Keratinocyte (primary cell): ENCODE measurements around the gene ADISSP. TPM values are rescaled to one million over a fixed set of nuclear protein-coding genes. Genes with fewer than 3 reads are reported as not detected.

ENCODE experiments used
- DNase-seq: peaks from one replicate; pipeline ENCODE4 v3.0.0-alpha.2; 2011; ENCODE audit warnings: low read depth, missing footprints, low spot score
- FAIRE-seq: peaks from 2 replicates; lab custom pipeline; 2011; peaks lifted over from hg19 to GRCh38; lab: Jason Lieb, UNC
- H2AFZ ChIP-seq: 2 replicates; pipeline ENCODE4 v1.6.0; 2012; ENCODE audit warnings: low read length, control low read depth, inconsistent platforms; ENCODE audit not compliant: control insufficient read depth
- H3K27ac ChIP-seq: 2 replicates; pipeline ENCODE4 v1.5.1; 2011; ENCODE audit warnings: low read length; ENCODE audit not compliant: control insufficient read depth, insufficient read depth
- H3K27me3 ChIP-seq: 3 replicates; pipeline ENCODE4 v1.6.0; 2011; ENCODE audit warnings: low read length; ENCODE audit not compliant: control insufficient read depth, insufficient read depth; ENCODE audit errors: extremely low read depth
- H3K36me3 ChIP-seq, 2 experiments: 2 replicates in 1 of 2; 3 replicates in 1 of 2; pipeline ENCODE4 v1.5.1; 2011; ENCODE audit warnings: low read length in 2 of 2, mild to moderate bottlenecking in 1 of 2; ENCODE audit not compliant: control insufficient read depth in 2 of 2, insufficient read depth in 2 of 2; ENCODE audit errors: extremely low read depth in 1 of 2
- H3K4me1 ChIP-seq: 3 replicates; pipeline ENCODE4 v1.5.1; 2011; ENCODE audit warnings: low read length; ENCODE audit not compliant: control insufficient read depth, insufficient read depth; ENCODE audit errors: extremely low read depth
- H3K4me2 ChIP-seq: 3 replicates; pipeline ENCODE4 v1.6.0; 2011; ENCODE audit warnings: low read depth, low read length; ENCODE audit not compliant: control insufficient read depth, insufficient read depth; ENCODE audit errors: extremely low read depth
- H3K4me3 ChIP-seq, 3 experiments: fragments of 200-600 bp in 1 of 3; sonication (generic) in 1 of 3; 2 replicates in 2 of 3; 3 replicates in 1 of 3; pipeline ENCODE4 v1.5.1; 2011 to 2016; ENCODE audit warnings: low read length in 3 of 3, mild to moderate bottlenecking in 3 of 3, control low read depth in 2 of 3, inconsistent platforms in 1 of 3, low read depth in 1 of 3, mixed read lengths in 1 of 3, mixed run types in 1 of 3, moderate library complexity in 1 of 3; ENCODE audit not compliant: control insufficient read depth in 2 of 3, insufficient read depth in 2 of 3; ENCODE audit errors: extremely low read depth in 1 of 3
- H3K79me2 ChIP-seq: 2 replicates; pipeline ENCODE4 v1.6.0; 2012; ENCODE audit warnings: low read length; ENCODE audit not compliant: control insufficient read depth, insufficient read depth
- H3K9ac ChIP-seq: 3 replicates; pipeline ENCODE4 v1.6.0; 2011; ENCODE audit warnings: low read length; ENCODE audit not compliant: control insufficient read depth, insufficient read depth; ENCODE audit errors: extremely low read depth
- H3K9me1 ChIP-seq: 3 replicates; pipeline ENCODE4 v1.6.0; 2011; ENCODE audit warnings: low read length; ENCODE audit not compliant: control insufficient read depth, insufficient read depth; ENCODE audit errors: extremely low read depth
- H3K9me3 ChIP-seq: 2 replicates; pipeline ENCODE4 v1.5.1; 2012; ENCODE audit warnings: low read depth, low read length; ENCODE audit not compliant: control insufficient read depth
- H4K20me1 ChIP-seq: 3 replicates; pipeline ENCODE4 v1.6.0; 2011; ENCODE audit warnings: low read length; ENCODE audit not compliant: control insufficient read depth, insufficient read depth; ENCODE audit errors: extremely low read depth
- EZH2 ChIP-seq: IDR thresholded peaks from one replicate; pipeline ENCODE4 v1.6.1; 2012; ENCODE audit warnings: inconsistent platforms, mild to moderate bottlenecking, low read length, moderate library complexity
- dilution Hi-C: fragments of 300-500 bp; cut with MboI; formaldehyde crosslinking; loops from one replicate; pipeline ENCODE4 v1.7.0; 2020; ENCODE audit warnings: low sequenced_read_pairs; ENCODE audit not compliant: extremely low pct_ligation_motif_present
- polyA plus RNA-seq, 5 experiments: library from polyadenylated mRNA; depleted of rRNA in 3 of 5; stranded (reverse) in 3 of 5; stranded (forward) in 1 of 5; unstranded in 1 of 5; fragments of >200 nt; gene quantifications; 1 replicate in 1 of 5; 2 replicates in 3 of 5; 3 replicates in 1 of 5; pipeline versions ENCODE4 v1.2.1 to v1.2.3, GENCODE V29; 2011 to 2012; ENCODE audit warnings: missing spikeins in 2 of 5, low read depth in 1 of 5, low replicate concordance in 1 of 5
- TF ChIP-seq, protein P1 (sequence below), 3 experiments: IDR thresholded peaks in 1 of 3; conservative IDR thresholded peaks in 1 of 3; optimal IDR thresholded peaks in 1 of 3; 2 replicates in 2 of 3; 3 replicates in 1 of 3; pipeline versions ENCODE3 to v1.5.1; 2011; ENCODE audit warnings: low read length in 3 of 3, mild to moderate bottlenecking in 3 of 3, moderate library complexity in 2 of 3, control low read depth in 1 of 3, inconsistent platforms in 1 of 3; ENCODE audit not compliant: insufficient read depth in 2 of 3; ENCODE audit errors: extremely low read depth in 1 of 3

Gene ADISSP
- polyA plus RNA-seq, 1 donor (not counting 4 experiments of a cell fraction or from before 2014, with no cell fraction given) = 28.2 TPM

GRCh38 chr20:3749689-3750531 lies 17.6 kb downstream of the ADISSP start:
- H3K4me1 ChIP-seq = peaks cover 16% of the 10 kb centered on the region
- H3K4me2 ChIP-seq = peak overlapping the region; percentile 66
- FAIRE-seq (no peak), DNase-seq (no peak)
- dilution Hi-C loops = no loop called here
- H3K9ac ChIP-seq = no peak overlapping the region
- H3K27me3 ChIP-seq = peaks cover 45% of the 10 kb centered on the region
- H3K9me3 ChIP-seq = no peaks in the 10 kb centered on the region
- peaks cover 7% of the 10 kb centered on the region for H4K20me1 ChIP-seq
- peak overlapping the region in 2 of 3 experiments; percentile 38 to 57 for H3K4me3 ChIP-seq
- peak overlapping the region; percentile 6 for H2AFZ ChIP-seq
- H3K79me2 ChIP-seq = no peaks in the 10 kb centered on the region
- TF ChIP-seq, protein P1, sequence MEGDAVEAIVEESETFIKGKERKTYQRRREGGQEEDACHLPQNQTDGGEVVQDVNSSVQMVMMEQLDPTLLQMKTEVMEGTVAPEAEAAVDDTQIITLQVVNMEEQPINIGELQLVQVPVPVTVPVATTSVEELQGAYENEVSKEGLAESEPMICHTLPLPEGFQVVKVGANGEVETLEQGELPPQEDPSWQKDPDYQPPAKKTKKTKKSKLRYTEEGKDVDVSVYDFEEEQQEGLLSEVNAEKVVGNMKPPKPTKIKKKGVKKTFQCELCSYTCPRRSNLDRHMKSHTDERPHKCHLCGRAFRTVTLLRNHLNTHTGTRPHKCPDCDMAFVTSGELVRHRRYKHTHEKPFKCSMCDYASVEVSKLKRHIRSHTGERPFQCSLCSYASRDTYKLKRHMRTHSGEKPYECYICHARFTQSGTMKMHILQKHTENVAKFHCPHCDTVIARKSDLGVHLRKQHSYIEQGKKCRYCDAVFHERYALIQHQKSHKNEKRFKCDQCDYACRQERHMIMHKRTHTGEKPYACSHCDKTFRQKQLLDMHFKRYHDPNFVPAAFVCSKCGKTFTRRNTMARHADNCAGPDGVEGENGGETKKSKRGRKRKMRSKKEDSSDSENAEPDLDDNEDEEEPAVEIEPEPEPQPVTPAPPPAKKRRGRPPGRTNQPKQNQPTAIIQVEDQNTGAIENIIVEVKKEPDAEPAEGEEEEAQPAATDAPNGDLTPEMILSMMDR (optimal IDR thresholded peaks at IDR 0.05 in 1 of 3, IDR thresholded peaks at IDR 0.05 in 1 of 3, conservative IDR thresholded peaks at IDR 0.05 in 1 of 3; ENCODE audit: extremely low read depth in 1 of 3, insufficient read depth in 2 of 3, low read length in 3 of 3) = peak; percentile 68 to 83 (median 69)
- TF ChIP-seq EZH2 = no peak
- no peaks in the 10 kb centered on the region for H3K9me1 ChIP-seq
- no peaks in the 10 kb centered on the region for H3K36me3 ChIP-seq
- H3K27ac ChIP-seq = no peak overlapping the region

GRCh38 chr20:3749087-3749688 lies 18.4 kb downstream of the ADISSP start:
- Histone ChIP-seq H3K9me1 (no peaks in the 10 kb centered on the region), H3K4me1 (peaks cover 16% of the 10 kb centered on the region), H3K9ac (no peak overlapping the region), H3K9me3 (no peaks in the 10 kb centered on the region), H3K4me2 (peak overlapping the region; percentile 66), H3K79me2 (no peaks in the 10 kb centered on the region), H3K4me3 (no peak overlapping the region), H3K36me3 (no peaks in the 10 kb centered on the region), H3K27ac (no peak overlapping the region), H2AFZ (peak overlapping the region; percentile 6), H3K27me3 (peaks cover 45% of the 10 kb centered on the region), H4K20me1 (peaks cover 7% of the 10 kb centered on the region)
- DNase-seq (no peak), FAIRE-seq (no peak)
- dilution Hi-C loops = no loop called here
- no peak for TF ChIP-seq EZH2
- TF ChIP-seq, protein P1 (optimal IDR thresholded peaks at IDR 0.05 in 1 of 3, IDR thresholded peaks at IDR 0.05 in 1 of 3, conservative IDR thresholded peaks at IDR 0.05 in 1 of 3; ENCODE audit: extremely low read depth in 1 of 3, insufficient read depth in 2 of 3, low read length in 3 of 3) = no peak
